Measurements from ENCODE around the gene MEN1.

Gene MEN1

GRCh38 chr11:64778223-64778472, 32.2 kb downstream of the MEN1 start:
- no peak for DNase-seq

- DNase-seq = peak; percentile 45
These were observed 32.7 kb downstream of the MEN1 start for GRCh38 chr11:64777449-64778222.

- DNase-seq = no peak
These were observed 33.5 kb downstream of the MEN1 start for GRCh38 chr11:64776875-64777274.

GRCh38 chr11:64776425-64776824, 33.9 kb downstream of the MEN1 start:
- DNase-seq = no peak

GRCh38 chr11:64774144-64774543, 36.2 kb downstream of the MEN1 start:
- DNase-seq = no peak

GRCh38 chr11:64772303-64773018, 37.9 kb downstream of the MEN1 start:
- DNase-seq = no peak

GRCh38 chr11:64771861-64772260, 38.5 kb downstream of the MEN1 start:
- DNase-seq = no peak

GRCh38 chr11:64770120-64770519, 40.2 kb downstream of the MEN1 start:
- DNase-seq = no peak

GRCh38 chr11:64769283-64769682, 41.1 kb downstream of the MEN1 start:
- DNase-seq = no peak

GRCh38 chr11:64768300-64768694, 42.1 kb downstream of the MEN1 start:
- no peak for DNase-seq

GRCh38 chr11:64767344-64768299, 42.7 kb downstream of the MEN1 start:
- no peak for DNase-seq

- DNase-seq = no peak
These were observed 43.5 kb downstream of the MEN1 start for GRCh38 chr11:64766881-64767280.

- DNase-seq = no peak
These were observed 44.3 kb downstream of the MEN1 start for GRCh38 chr11:64765851-64766665.

- no peak for DNase-seq
These were observed 45.0 kb downstream of the MEN1 start for GRCh38 chr11:64765291-64765850.

- DNase-seq = no peak
These were observed 45.6 kb downstream of the MEN1 start for GRCh38 chr11:64764753-64765152.

GRCh38 chr11:64764040-64764611, 46.2 kb downstream of the MEN1 start:
- no peak for DNase-seq

GRCh38 chr11:64763526-64764039, 46.8 kb downstream of the MEN1 start:
- DNase-seq = no peak

- DNase-seq = no peak
These were observed 47.5 kb downstream of the MEN1 start for GRCh38 chr11:64762674-64763525.

- no peak for DNase-seq
These were observed 48.1 kb downstream of the MEN1 start for GRCh38 chr11:64762277-64762673.

GRCh38 chr11:64760759-64761420, 49.5 kb downstream of the MEN1 start:
- no peak for DNase-seq
